ENCODE data around the gene FCAMR.
A peak's percentile ranks its signal among the peaks of the same experiment; 100 is the strongest.

The FCAMR gene

DNA sequence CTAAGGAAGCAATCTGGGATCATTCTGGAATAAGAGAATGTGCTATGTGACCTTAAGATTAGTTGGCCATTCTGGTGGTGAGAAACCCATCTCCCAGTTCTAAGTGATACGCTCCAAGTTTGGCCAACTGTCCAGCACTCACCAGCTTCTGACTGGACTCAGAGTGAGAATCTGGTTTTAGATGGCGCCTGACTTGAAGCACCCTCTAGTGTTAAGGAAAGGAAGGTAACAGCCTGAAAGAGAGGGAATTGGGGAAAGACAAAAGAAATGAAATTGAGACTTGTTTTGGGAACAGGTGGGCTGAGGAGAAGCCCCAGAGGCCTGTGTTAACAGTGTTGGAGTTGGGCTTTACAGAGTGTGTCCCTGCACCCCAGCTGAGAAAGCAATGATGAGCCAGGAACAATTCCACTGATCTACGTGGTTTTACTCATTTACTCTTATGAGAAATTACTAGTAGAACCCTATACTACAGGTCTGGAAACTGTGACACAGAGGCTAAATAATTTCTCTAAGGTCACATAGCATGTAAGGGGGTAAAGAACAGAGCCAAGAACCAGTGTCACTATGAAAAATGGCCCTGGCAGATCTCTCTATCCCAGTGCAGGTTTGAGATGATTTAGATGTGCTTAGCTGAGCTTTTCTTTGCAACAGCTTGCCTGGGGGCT lies 9.3 kb upstream of the FCAMR start:
- TF ChIP-seq, protein P1, sequence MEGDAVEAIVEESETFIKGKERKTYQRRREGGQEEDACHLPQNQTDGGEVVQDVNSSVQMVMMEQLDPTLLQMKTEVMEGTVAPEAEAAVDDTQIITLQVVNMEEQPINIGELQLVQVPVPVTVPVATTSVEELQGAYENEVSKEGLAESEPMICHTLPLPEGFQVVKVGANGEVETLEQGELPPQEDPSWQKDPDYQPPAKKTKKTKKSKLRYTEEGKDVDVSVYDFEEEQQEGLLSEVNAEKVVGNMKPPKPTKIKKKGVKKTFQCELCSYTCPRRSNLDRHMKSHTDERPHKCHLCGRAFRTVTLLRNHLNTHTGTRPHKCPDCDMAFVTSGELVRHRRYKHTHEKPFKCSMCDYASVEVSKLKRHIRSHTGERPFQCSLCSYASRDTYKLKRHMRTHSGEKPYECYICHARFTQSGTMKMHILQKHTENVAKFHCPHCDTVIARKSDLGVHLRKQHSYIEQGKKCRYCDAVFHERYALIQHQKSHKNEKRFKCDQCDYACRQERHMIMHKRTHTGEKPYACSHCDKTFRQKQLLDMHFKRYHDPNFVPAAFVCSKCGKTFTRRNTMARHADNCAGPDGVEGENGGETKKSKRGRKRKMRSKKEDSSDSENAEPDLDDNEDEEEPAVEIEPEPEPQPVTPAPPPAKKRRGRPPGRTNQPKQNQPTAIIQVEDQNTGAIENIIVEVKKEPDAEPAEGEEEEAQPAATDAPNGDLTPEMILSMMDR (IDR thresholded peaks at IDR 0.05; ENCODE audit: low read depth, low read length): peak; percentile 74
- H3K4me3 ChIP-seq (ENCODE audit: low read depth, low read length): no peak overlapping the region
- no peaks in the 10 kb centered on the region for H3K36me3 ChIP-seq
- peaks cover 100% of the 10 kb centered on the region for H3K27me3 ChIP-seq (ENCODE audit: insufficient read depth, low read depth, severe bottlenecking)
- peak; percentile 37 for DNase-seq
- no peak overlapping the region for H3K27ac ChIP-seq
- no peaks in the 10 kb centered on the region for H3K9me3 ChIP-seq (ENCODE audit: severe bottlenecking)

DNA sequence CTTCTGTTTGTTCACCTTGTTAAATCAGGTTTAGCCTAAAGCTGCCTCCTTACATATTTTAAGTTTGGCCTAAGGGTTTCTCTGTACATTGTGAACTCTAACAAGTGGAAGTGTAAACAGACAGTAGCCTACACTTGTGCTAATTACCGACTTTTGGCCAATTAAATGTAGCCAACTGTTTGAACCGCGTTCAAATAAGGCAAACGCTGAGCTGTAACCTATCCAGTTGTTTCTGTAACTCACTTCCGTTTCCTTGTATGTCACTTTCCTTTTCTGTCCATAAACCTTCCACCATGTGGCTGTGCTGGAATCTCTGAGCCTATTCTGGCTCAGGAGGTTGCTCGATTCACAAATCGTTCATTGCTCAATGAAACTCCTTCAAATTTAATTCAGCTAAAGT lies 8.0 kb upstream of the FCAMR start:
- Histone ChIP-seq H3K27ac (no peak overlapping the region), H3K36me3 (no peaks in the 10 kb centered on the region)
- TF ChIP-seq, protein P1 (IDR thresholded peaks at IDR 0.05; ENCODE audit: low read depth, low read length): no peak

DNA sequence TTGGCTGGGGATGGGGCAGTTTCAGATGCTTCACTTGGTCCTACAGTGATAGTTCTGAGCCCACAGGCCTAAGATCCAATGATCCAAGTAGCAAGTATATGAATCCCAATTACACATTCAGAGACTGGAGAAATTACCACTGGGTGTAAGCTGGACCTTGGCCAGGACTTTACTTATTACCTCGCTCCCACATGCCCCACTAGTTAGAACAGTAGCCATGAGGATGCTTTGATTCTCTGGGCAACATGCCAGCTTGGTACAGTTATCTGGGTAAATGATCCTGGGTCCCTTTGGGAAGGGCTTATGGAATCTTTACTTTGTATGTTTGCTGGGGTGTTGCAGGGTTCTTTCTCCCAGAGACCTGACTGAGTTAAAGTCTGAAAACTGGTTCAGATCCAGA lies 5.0 kb upstream of the FCAMR start:
- H3K27me3 ChIP-seq (ENCODE audit: insufficient read depth, low read depth, severe bottlenecking): peaks cover 98% of the 10 kb centered on the region
- H3K27ac ChIP-seq: no peak overlapping the region
- no peaks in the 10 kb centered on the region for H3K36me3 ChIP-seq
- no peak for DNase-seq
- H3K4me3 ChIP-seq (ENCODE audit: low read depth, low read length): no peak overlapping the region
- TF ChIP-seq, protein P1 (IDR thresholded peaks at IDR 0.05; ENCODE audit: low read depth, low read length): no peak
- H3K9me3 ChIP-seq (ENCODE audit: severe bottlenecking): no peaks in the 10 kb centered on the region

More for the DNA sequence above, 8.0 kb upstream of the FCAMR start:
- peaks cover 100% of the 10 kb centered on the region for H3K27me3 ChIP-seq (ENCODE audit: insufficient read depth, low read depth, severe bottlenecking)
- H3K4me3 ChIP-seq (ENCODE audit: low read depth, low read length): no peak overlapping the region
- no peaks in the 10 kb centered on the region for H3K9me3 ChIP-seq (ENCODE audit: severe bottlenecking)
- no peak for DNase-seq

DNA sequence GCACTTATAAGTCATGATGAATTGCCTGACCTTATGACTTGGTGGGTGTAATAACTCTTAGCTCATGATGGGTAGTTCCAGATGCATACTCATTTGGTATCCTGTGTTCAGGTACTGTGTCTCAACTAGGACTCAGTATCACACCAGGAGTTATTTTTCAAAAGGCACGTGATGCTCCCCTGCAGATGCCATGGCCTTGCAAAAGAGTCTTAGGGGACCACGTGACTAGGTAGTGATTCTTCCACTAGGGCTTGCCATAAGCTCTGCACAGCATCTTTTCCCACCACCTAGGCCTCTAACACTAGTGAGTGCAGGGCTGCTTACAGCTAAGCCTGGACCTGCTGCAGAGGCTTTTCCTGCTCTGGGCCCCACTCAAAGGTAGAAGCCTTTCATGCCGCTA lies 3.9 kb upstream of the FCAMR start:
- Histone ChIP-seq H3K27me3 (ENCODE audit: insufficient read depth, low read depth, severe bottlenecking) (peaks cover 98% of the 10 kb centered on the region), H3K27ac (no peak overlapping the region), H3K4me3 (ENCODE audit: low read depth, low read length) (no peak overlapping the region), H3K36me3 (no peaks in the 10 kb centered on the region), H3K9me3 (ENCODE audit: severe bottlenecking) (no peaks in the 10 kb centered on the region)
- no peak for DNase-seq
- TF ChIP-seq, protein P1 (IDR thresholded peaks at IDR 0.05; ENCODE audit: low read depth, low read length): no peak

DNA sequence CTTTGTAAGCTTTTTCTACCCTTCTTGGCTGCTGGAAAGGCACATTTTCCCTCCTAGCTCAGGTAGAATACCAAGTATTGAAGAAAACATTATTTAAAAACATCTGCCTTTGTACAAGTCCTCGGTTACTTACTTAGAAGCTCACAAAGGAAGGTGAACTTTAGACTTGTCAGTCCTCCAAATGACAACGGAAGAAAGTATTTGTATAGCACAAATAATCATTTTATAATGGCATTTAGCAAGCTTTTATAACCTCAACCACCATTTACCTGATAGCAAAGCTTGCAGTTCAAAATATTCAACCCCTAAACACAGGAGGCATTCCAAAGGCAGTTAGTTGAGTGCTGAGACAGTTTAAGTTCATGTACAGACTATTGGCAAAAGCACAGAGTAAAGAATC lies 2.5 kb upstream of the FCAMR start:
- no peak overlapping the region for H3K27ac ChIP-seq
- H3K36me3 ChIP-seq: no peaks in the 10 kb centered on the region
- DNase-seq: no peak
- no peak overlapping the region for H3K4me3 ChIP-seq (ENCODE audit: low read depth, low read length)
- peaks cover 98% of the 10 kb centered on the region for H3K27me3 ChIP-seq (ENCODE audit: insufficient read depth, low read depth, severe bottlenecking)
- TF ChIP-seq, protein P1 (IDR thresholded peaks at IDR 0.05; ENCODE audit: low read depth, low read length): no peak
- no peaks in the 10 kb centered on the region for H3K9me3 ChIP-seq (ENCODE audit: severe bottlenecking)
